ENCODE data around the gene ZFC3H1. TPM values are rescaled to one million over a fixed set of nuclear protein-coding genes. Genes with fewer than 3 reads are reported as not detected.

The ZFC3H1 gene
- total RNA-seq, 1 donor from 2014 or later: 58.6 TPM

GRCh38 chr12:71642264-71642663 lies 21.4 kb downstream of the ZFC3H1 start:
- intact Hi-C loops (cut with micrococcal nuclease): no loop called here
- Mint-ChIP-seq H3K36me3 (ENCODE audit: low read depth) (peaks cover 61% of the 10 kb centered on the region), H3K4me1 (ENCODE audit: low read depth) (peaks cover 44% of the 10 kb centered on the region), H3K27me3 (ENCODE audit: insufficient read depth) (no peaks in the 10 kb centered on the region), H3K4me3 (no peak overlapping the region), H3K27ac (peak overlapping the region; percentile 18), H3K9me3 (no peaks in the 10 kb centered on the region)
- DNase-seq (ENCODE audit: low spot score): no peak

DNA sequence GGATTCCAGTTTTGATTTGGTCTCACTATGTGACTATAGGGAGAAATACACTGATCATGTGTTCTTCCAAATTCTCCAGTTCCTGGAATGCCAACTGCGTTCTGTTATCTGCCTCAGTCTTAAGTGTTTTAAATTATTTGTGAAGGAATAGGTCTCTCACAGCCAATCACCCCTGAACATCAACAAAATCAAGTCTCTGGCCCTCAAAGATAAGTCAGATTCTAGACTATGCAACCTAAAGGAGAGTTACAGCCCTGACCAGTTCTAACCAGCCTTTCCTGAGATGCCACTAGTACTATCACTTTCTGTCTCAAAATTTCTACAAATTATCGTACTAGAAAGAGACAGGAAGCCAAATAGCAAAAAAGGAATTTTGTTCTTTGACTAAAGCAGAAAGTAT lies 22.3 kb downstream of the ZFC3H1 start:
- peak overlapping the region; percentile 8 for H3K27ac Mint-ChIP-seq
- intact Hi-C loops (cut with micrococcal nuclease): no loop called here
- H3K4me1 Mint-ChIP-seq (ENCODE audit: low read depth): peaks cover 41% of the 10 kb centered on the region
- no peaks in the 10 kb centered on the region for H3K9me3 Mint-ChIP-seq
- DNase-seq (ENCODE audit: low spot score): no peak
- no peak overlapping the region for H3K4me3 Mint-ChIP-seq
- H3K27me3 Mint-ChIP-seq (ENCODE audit: insufficient read depth): no peaks in the 10 kb centered on the region
- H3K36me3 Mint-ChIP-seq (ENCODE audit: low read depth): peaks cover 57% of the 10 kb centered on the region

GRCh38 chr12:71640316-71640715 lies 23.3 kb downstream of the ZFC3H1 start:
- Mint-ChIP-seq H3K36me3 (ENCODE audit: low read depth) (peaks cover 56% of the 10 kb centered on the region), H3K4me1 (ENCODE audit: low read depth) (peaks cover 41% of the 10 kb centered on the region), H3K27me3 (ENCODE audit: insufficient read depth) (no peaks in the 10 kb centered on the region), H3K27ac (no peak overlapping the region), H3K4me3 (no peak overlapping the region), H3K9me3 (no peaks in the 10 kb centered on the region)
- no peak for DNase-seq (ENCODE audit: low spot score)
- intact Hi-C loops (cut with micrococcal nuclease): no loop called here

DNA sequence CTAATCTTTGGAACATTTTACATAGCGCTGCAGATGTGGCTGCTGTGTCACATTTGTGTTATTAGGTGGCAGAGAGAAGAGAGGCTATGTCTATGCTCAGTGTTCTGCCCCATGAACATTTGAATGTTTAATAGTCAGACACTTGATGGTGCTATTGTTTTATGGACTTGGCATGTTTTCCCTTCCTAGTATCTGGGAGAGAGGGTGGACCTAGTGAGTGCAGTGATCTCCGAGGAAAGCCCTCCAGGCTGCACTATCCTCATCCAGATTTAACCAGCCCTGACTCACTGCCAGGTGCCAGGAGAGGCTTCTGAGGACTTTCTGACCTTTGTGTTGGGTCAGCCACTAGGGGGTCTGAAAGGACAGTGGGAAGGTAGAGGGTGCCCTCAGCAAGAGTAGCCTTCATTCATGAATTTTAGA lies 24.3 kb downstream of the ZFC3H1 start:
- H3K27me3 Mint-ChIP-seq (ENCODE audit: insufficient read depth): no peaks in the 10 kb centered on the region
- no peak overlapping the region for H3K27ac Mint-ChIP-seq
- H3K36me3 Mint-ChIP-seq (ENCODE audit: low read depth): peaks cover 57% of the 10 kb centered on the region
- peaks cover 35% of the 10 kb centered on the region for H3K4me1 Mint-ChIP-seq (ENCODE audit: low read depth)
- H3K4me3 Mint-ChIP-seq: no peak overlapping the region
- DNase-seq (ENCODE audit: low spot score): no peak
- intact Hi-C loops (cut with micrococcal nuclease): no loop called here
- H3K9me3 Mint-ChIP-seq: no peaks in the 10 kb centered on the region

- Mint-ChIP-seq H3K4me1 (ENCODE audit: low read depth) (peaks cover 28% of the 10 kb centered on the region), H3K27ac (no peak overlapping the region), H3K4me3 (no peak overlapping the region), H3K9me3 (no peaks in the 10 kb centered on the region), H3K36me3 (ENCODE audit: low read depth) (peaks cover 53% of the 10 kb centered on the region), H3K27me3 (ENCODE audit: insufficient read depth) (no peaks in the 10 kb centered on the region)
- DNase-seq (ENCODE audit: low spot score): no peak
- intact Hi-C loops (cut with micrococcal nuclease): no loop called here
Measured at GRCh38 chr12:71638499-71638898, 25.1 kb downstream of the ZFC3H1 start.

DNA sequence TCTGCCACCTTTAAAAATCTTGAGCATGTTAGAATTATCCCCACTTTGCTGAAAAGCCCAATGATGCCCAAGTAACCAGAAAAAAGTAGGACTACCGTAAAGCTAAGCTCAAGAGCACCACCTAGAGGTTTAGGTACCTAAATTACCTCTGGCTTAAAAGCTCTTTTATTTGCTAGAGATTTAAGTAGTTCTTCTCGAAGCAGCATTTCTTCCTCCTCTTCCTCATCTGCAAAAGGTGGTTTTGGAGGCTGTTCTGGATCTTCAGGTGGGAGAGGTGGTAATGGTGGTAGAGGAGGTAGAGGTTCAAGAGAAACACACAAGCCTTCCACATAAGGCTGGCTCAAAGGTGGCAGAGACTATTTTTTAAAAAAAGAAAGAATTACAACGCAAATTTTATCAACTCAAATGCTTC lies 26.9 kb downstream of the ZFC3H1 start:
- Mint-ChIP-seq H3K4me1 (ENCODE audit: low read depth) (peaks cover 18% of the 10 kb centered on the region), H3K9me3 (no peaks in the 10 kb centered on the region), H3K27ac (peak overlapping the region; percentile 6), H3K36me3 (ENCODE audit: low read depth) (peaks cover 49% of the 10 kb centered on the region), H3K4me3 (no peak overlapping the region), H3K27me3 (ENCODE audit: insufficient read depth) (no peaks in the 10 kb centered on the region)
- no peak for DNase-seq (ENCODE audit: low spot score)
- intact Hi-C loops (cut with micrococcal nuclease): loop anchor here (1.0 to 2.0 kb wide), 4 partner anchors 10 to 221 kb away; partner anchors contain the start of gene ZFC3H1

DNA sequence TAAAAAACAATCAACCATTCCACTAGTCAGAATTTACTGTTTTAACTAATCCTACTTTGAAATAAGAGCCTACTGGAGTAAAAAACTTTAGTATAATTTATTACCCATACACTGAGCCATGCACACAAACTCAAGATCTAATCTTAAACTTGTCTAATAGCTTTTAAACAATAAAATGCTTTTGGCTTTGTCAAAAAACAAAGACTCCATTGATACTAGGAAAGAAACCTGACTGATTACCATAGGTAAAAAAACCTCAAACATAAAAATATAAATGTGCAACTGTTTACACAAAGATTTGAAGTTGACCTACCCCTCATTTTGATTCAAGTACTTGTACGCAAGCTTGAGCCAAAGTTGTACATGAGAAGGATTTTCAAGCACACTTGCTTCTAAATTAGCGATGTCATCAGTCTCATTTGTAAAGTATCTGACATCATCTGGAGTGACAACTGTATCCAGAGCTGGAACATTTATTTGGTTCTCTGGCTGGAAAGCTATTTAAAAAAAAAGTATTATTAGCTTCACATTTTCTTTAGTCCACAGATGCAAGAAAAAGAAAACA lies 36.1 kb downstream of the ZFC3H1 start:
- Mint-ChIP-seq H3K9me3 (no peaks in the 10 kb centered on the region), H3K27me3 (ENCODE audit: insufficient read depth) (no peaks in the 10 kb centered on the region), H3K27ac (no peak overlapping the region), H3K36me3 (ENCODE audit: low read depth) (peaks cover 53% of the 10 kb centered on the region), H3K4me3 (no peak overlapping the region), H3K4me1 (ENCODE audit: low read depth) (peaks cover 12% of the 10 kb centered on the region)
- DNase-seq (ENCODE audit: low spot score): no peak
- intact Hi-C loops (cut with micrococcal nuclease): no loop called here

GRCh38 chr12:71626768-71627167 lies 36.9 kb downstream of the ZFC3H1 start:
- Mint-ChIP-seq H3K36me3 (ENCODE audit: low read depth) (peaks cover 54% of the 10 kb centered on the region), H3K4me3 (no peak overlapping the region), H3K9me3 (no peaks in the 10 kb centered on the region), H3K27ac (no peak overlapping the region), H3K4me1 (ENCODE audit: low read depth) (peaks cover 18% of the 10 kb centered on the region), H3K27me3 (ENCODE audit: insufficient read depth) (no peaks in the 10 kb centered on the region)
- intact Hi-C loops (cut with micrococcal nuclease): loop anchor here (1.0 kb wide), 1 partner anchor 10 kb away; no protein-coding TSS in a partner anchor
- no peak for DNase-seq (ENCODE audit: low spot score)

DNA sequence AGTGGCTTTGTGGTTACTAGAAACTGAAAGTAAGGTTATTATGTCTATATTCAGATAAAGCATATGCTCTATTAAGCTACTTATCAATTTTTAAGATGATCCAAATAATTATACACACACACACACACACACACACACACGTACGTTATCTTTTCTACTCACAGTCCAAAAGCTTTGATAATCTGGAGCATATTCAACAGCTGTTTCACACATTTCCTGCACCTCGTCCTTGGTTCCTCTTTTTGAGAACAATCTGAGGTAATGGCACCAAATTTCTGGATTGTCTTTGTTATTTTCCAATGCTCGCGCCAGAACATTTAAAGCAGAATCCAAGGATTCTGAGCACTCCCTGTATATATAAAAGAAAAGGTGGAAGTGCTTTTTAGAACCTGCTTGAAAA lies 37.5 kb downstream of the ZFC3H1 start:
- H3K27me3 Mint-ChIP-seq (ENCODE audit: insufficient read depth): no peaks in the 10 kb centered on the region
- peak overlapping the region; percentile 46 for H3K4me3 Mint-ChIP-seq
- H3K27ac Mint-ChIP-seq: peak overlapping the region; percentile 68
- peaks cover 58% of the 10 kb centered on the region for H3K36me3 Mint-ChIP-seq (ENCODE audit: low read depth)
- H3K9me3 Mint-ChIP-seq: no peaks in the 10 kb centered on the region
- DNase-seq (ENCODE audit: low spot score): no peak
- H3K4me1 Mint-ChIP-seq (ENCODE audit: low read depth): peaks cover 21% of the 10 kb centered on the region
- intact Hi-C loops (cut with micrococcal nuclease): loop anchor here (1.0 kb wide), 1 partner anchor 10 kb away; no protein-coding TSS in a partner anchor

DNA sequence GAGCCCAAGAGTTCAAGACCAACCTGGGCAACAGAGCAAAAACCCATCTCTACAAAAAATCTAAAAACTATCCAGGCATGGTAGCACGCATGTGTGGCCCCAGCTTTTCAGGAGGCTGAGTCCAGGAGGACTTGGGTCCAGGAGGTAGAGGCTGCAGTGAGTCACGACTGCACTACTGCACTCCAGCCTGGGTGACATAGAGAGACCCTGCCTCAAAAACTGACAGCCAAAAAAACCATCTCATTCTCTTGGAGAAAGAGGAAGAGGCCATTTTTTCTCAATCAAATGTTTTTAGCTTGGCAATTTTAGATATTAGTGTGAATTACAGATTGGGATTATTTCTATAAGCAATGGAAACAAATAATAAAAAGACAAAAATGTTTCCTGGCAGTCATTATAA lies 38.2 kb downstream of the ZFC3H1 start:
- H3K27ac Mint-ChIP-seq: no peak overlapping the region
- H3K4me3 Mint-ChIP-seq: no peak overlapping the region
- no peak for DNase-seq (ENCODE audit: low spot score)
- H3K27me3 Mint-ChIP-seq (ENCODE audit: insufficient read depth): no peaks in the 10 kb centered on the region
- no peaks in the 10 kb centered on the region for H3K9me3 Mint-ChIP-seq
- intact Hi-C loops (cut with micrococcal nuclease): no loop called here
- H3K4me1 Mint-ChIP-seq (ENCODE audit: low read depth): peaks cover 21% of the 10 kb centered on the region
- H3K36me3 Mint-ChIP-seq (ENCODE audit: low read depth): peaks cover 60% of the 10 kb centered on the region

- intact Hi-C loops (cut with micrococcal nuclease): no loop called here
- no peak for DNase-seq (ENCODE audit: low spot score)
- H3K27ac Mint-ChIP-seq: peak overlapping the region; percentile 31
- no peak overlapping the region for H3K4me3 Mint-ChIP-seq
- H3K9me3 Mint-ChIP-seq: no peaks in the 10 kb centered on the region
- H3K36me3 Mint-ChIP-seq (ENCODE audit: low read depth): peaks cover 57% of the 10 kb centered on the region
- no peaks in the 10 kb centered on the region for H3K27me3 Mint-ChIP-seq (ENCODE audit: insufficient read depth)
- peaks cover 21% of the 10 kb centered on the region for H3K4me1 Mint-ChIP-seq (ENCODE audit: low read depth)
Measured at GRCh38 chr12:71621938-71622337, 41.7 kb downstream of the ZFC3H1 start.

GRCh38 chr12:71610031-71610795 lies 53.4 kb downstream of the ZFC3H1 start:
- Mint-ChIP-seq H3K27ac (peak overlapping the region; percentile 23), H3K4me3 (no peak overlapping the region), H3K27me3 (ENCODE audit: insufficient read depth) (no peaks in the 10 kb centered on the region), H3K4me1 (ENCODE audit: low read depth) (peaks cover 7% of the 10 kb centered on the region), H3K9me3 (no peaks in the 10 kb centered on the region), H3K36me3 (ENCODE audit: low read depth) (peaks cover 64% of the 10 kb centered on the region)
- intact Hi-C loops (cut with micrococcal nuclease): no loop called here
- no peak for DNase-seq (ENCODE audit: low spot score)

- peaks cover 7% of the 10 kb centered on the region for H3K4me1 Mint-ChIP-seq (ENCODE audit: low read depth)
- no peak for DNase-seq (ENCODE audit: low spot score)
- peaks cover 53% of the 10 kb centered on the region for H3K36me3 Mint-ChIP-seq (ENCODE audit: low read depth)
- intact Hi-C loops (cut with micrococcal nuclease): no loop called here
- H3K27me3 Mint-ChIP-seq (ENCODE audit: insufficient read depth): no peaks in the 10 kb centered on the region
- H3K9me3 Mint-ChIP-seq: no peaks in the 10 kb centered on the region
- H3K4me3 Mint-ChIP-seq: no peak overlapping the region
- no peak overlapping the region for H3K27ac Mint-ChIP-seq
Measured at GRCh38 chr12:71607494-71608330, 55.9 kb downstream of the ZFC3H1 start.
